CD4-positive, alpha-beta T cell treated with Interleukin-4 for 4 hours (primary cell): Measurements from ENCODE around the gene ZNF341.
A peak's percentile ranks its signal among the peaks of the same experiment; 100 is the strongest.

Experiments used
- DNase-seq: peaks from one replicate; pipeline ENCODE4 v3.0.0-alpha.2; 2020

The ZNF341 gene

DNA sequence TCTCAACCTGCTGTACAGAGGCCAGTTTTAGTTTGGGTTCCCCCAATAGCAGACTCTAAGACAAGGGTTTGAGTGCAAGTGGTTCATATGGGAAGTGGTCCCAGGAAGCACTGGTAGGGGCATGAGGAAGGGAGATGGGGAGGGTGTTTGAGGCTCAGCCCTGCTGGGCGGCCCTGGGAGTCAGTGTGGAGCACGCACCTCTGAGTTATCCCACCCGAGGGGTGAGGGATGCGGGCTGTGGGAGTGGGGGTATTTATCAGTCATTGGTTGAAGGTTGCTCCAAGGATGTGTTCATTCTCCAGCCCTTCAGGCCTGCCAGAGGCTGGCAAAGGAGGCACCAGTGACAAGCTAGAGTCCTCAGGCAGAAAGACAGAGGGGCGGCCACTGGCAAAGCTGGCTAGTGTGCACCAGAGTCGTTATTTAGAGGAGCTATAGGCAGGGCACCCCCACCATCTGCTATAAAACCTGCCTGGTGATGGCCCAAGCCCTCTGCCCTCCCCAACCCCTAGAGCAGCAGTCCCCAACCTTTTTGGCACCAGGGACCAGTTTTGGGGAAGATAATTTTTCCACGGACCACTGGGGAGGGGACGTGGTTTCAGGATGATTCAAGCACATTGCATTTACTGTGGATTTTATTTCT lies 28.2 kb upstream of the ZNF341 start:
- DNase-seq = no peak

DNA sequence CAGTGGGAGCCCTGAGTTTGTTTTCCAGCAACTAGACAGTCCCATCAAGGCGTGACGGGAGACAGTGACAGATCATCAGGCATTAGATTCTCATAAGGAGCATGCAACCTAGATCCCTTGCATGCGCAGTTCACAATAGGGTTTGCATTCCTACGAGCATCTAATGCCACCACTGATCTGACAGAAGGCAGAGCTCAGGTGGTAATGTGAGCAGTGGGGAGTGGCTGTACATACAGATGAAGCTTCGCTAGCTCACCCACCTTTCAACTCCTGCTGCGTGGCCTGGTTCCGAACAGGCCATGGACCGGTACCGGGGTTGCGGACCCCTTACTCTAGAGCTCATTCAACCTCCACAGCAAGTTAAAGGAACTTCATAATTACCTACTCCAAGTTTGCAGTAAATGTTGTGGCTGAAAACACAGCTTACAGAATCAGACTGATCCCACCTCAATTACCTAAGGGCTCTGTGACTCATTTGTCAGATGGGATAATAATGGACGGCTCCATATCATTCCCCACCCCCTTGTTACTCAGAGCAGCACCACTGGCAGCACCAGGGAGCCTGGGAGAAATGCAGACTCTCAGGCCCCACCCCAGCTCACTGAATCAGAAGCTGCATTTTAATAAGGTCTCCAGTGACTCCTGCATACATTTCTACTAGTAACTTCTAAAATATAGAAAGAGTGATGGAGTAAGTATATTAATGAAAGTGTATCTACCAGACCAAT lies 27.4 kb upstream of the ZNF341 start:
- DNase-seq = no peak

DNA sequence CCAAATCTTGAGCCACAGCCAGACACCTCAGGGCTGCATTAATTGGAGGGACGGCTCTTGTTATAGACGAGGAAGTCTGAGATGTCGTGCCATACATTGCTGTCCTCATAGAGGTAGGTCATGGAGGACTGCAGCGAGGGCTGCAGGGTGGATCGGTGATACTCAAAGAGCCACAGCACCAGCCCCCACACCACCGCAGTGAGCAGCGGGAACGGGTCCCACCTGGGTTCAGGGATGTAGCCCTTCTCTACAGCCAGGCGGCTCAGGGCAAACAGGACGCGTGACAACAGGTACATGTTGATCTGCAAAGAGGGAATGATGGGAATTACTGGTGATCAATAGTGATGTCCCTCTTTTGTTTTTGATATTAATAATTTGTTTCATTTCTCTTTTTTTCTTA lies 24.1 kb upstream of the ZNF341 start:
- no peak for DNase-seq

DNA sequence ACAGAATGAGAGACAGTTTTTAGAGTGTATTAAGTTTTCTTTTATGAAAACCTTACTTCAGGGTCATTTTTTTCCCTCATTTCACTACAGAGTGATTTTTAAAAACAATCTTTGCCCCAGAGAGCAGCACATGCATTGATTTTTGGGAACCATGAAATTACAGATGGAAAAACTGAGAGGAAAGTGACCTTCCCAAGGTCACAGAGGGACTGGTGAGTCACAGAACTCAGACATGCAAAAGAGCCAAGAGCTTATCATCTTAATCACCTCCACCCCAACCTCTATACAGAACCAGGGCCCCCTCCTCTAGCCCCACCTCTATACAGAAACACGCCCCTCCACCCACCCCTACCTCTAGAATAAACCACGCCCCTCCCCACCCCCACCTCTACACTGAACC lies 22.4 kb upstream of the ZNF341 start:
- DNase-seq = no peak

DNA sequence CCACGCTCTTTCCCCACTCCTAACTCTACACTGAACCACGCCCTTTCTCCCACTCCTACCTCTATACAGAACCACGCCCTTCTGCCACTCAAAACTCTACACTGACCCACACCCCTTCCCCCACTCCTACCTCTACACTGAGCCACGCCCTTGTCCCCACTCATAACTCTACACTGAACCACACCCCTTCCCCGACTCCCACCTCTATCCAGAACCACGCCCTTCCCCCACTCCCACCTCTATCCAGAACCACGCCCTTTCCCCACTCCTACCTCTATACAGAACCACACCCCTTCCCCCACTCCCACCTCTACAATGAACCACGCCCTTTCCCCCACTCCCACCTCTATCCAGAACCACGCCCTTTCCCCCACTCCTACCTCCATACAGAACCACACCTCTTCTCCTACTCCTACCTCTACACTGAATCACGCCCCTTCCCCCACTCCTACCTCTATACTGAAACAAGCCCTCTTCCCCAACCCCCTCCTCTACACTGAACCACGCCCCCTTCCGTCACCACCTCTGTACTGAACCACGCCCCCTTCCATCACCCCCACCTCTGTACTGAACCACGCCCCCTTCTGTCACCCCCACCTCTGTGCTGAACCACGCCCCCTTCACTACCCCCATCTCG lies 21.8 kb upstream of the ZNF341 start:
- DNase-seq = no peak

DNA sequence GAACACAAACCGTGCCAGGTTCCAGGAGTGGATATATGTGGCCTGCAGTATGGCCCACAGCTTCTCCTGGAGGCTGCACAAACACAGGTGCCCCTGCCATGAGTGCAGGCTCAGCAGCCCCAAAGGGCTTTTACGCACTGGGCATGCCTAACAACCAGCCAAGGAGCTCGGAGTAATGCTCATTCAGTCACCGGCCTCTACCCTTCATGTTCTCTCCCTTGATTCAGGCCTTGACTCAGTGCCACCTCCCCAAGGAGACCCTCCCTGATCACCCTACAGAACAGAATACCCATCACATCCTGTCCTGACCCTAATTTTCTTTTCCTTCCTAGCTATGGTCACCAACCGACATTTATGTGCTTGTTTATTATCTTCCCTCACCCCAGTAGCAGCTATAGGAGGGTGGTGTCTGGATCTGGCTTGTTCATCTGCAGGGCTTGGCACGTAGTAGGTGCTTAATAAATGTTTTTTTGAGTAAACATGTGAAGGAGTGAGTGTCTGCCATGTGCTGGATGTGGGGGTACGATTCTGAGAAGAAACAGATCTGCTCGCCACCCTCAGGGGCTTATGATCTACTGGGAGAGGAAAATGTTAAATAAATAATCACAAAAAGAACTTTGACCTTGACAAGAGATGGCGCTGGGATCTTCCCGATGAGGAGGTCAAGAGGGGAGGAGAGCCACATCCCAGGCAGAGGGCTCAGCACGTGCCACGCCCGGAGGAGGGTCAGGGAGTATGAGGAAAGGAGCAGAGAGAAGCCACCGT lies 20.9 kb upstream of the ZNF341 start:
- DNase-seq = no peak

DNA sequence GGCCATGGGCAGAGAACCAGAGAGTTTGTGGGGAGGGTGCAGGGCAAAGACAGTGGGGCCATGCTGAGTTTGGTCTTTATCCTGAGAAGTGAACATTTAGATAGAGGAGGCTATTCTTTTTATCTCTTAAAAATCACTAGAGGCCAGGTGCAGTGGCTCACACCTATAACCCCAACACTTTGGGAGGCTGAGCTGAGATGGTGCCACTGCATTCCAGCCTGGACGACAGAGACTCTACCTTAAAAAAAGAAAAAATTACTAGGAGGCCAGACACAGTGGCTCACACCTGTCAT lies 20.4 kb upstream of the ZNF341 start:
- no peak for DNase-seq

DNA sequence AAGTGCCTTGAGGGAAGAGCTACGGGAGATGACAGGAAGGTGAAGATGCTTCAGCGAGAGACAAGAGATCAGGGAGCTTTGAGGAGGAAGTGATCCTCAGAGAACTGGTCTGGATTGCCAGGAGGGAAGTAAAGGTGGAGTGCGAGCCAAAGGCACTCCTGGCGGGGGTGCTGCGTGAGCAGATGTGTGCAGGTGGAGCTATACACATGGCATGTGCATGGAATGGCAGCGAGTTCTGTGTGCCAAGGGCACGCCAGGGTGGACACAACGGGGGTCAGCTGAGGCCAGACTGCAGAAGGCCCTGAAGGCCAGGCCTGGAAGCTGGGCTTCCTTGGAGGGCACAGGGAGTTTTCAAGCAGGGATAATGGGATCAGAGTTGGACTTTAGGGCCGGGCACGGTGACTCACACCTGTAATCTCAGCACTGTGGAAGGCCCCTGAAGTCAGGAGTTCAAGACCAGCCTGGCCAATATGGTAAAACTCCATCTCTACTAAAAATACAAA lies 17.9 kb upstream of the ZNF341 start:
- DNase-seq = no peak

DNA sequence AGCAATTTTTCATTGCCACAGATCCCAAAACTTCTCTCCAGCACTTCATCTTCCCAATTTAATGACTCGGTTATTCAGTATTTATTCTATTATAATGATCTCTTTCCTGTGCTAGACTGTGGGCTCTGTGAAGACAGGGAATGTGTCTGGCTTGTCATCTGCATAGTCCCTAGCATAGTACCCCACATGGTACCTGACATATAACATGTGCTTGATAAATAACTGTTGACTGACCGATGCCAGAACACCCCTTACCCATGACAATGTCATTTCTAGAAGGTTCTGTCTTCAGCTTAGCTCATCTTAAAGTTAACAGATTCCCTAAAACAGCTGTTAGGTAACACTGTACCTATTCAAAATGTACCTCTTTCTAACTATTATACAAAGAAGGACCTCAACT lies 15.3 kb upstream of the ZNF341 start:
- DNase-seq = no peak

DNA sequence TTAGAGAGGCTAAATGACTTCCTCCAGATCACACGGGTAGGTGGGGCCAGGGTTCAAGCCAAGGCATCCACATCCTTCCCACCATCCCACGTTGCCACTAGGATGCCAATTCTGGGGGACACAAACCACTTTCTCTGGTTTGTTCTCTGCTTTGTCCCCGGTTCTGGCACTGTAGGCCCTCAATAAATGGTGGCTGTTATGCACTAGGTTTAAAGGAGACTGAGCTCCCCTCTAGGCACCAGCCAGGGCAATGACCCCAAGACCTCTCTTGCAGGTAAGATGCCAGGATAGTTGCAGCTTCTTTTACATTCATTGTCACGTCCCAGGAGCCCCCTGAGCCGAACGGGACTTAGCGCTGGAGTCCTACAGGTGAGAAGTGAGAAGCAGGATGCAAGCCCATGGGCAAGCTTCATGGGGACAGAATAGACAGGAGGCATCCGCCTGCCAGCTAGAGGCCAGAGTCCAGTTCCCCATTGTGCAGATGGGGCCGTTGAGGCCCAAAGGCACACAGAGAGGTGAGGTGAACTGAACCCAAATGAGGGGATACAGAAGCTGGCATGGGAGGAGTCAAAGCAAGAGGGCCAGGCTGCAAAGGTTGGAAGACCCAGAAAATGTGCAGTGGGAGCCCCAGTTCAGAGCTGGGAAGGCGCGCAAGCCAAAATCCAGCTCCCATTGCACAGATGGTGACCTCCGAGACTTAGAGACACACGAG lies 12.4 kb upstream of the ZNF341 start:
- no peak for DNase-seq

DNA sequence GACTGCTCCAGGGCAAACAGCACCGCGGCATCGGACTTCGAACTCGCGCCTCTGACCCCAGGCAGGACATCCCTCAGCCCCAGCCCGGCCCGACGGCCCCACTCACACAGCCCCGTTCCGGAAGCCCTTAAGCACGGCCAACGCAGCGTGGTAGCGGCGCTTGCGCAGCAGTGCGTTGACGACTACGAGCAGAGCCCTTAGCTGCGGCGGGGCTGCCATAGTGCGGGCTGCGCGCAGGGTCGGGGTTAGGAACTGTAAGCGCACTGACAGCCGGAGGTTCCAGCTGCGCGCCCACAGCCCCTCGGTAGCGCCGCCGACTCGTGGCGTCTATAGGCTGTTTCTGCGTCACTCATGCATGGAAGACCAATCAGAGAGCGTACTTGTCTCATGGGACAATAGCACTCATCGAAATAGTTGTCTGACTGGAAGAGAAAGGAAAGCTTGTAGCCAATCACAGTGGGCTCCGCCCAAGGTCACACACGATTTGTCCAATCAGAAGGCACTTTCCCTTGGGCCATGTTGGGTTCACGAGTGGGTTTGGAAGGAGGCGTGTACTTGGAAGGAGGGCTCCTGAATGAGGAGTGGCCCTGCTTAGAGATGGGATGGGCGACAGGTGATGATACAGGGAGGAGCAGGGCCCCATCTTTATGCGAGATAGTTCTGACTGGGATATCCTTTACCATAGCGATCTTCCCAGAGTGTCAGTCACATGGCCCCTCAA lies 11.6 kb upstream of the ZNF341 start, which contains the start of gene PXMP4:
Gene PXMP4 (minus strand): TSS at position 322 of the 721 bp plus-strand sequence. CDS start 103 bp downstream, at position 219.
- peak; percentile 98 for DNase-seq

DNA sequence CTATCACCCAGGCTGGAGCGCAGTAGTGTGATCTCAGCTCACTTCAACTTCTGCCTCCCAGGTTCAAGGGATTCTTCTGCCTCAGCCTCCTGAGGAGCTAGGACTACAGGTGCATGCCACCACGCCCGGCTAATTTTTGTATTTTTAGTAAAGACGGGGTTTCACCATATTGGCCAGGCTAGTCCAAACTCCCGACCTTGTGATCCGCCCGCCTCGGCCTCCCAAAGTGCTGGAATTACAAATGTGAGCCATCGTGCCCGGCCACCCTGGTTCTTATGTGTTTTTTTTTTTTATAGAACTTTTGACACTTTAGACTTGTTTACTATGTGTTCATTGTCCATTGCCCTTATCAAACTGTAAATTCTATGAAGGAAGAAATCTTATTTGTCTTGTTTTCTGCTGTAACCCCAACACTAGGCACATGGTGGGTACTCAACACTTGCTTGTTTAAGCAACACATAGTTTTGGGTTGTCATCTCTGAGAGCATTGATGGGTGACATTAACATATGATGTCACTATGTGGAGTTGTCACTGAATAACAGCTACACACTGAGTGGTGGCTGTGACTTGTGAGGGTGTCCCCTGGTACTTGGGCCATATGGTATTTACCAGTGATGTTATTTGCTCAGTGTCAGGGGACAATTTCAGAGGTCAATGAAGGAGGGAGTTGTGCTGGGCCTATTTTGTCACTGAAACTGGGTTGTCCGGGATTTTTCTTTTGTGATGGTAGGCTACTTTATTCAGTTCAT lies 10.2 kb upstream of the ZNF341 start:
- DNase-seq = no peak

DNA sequence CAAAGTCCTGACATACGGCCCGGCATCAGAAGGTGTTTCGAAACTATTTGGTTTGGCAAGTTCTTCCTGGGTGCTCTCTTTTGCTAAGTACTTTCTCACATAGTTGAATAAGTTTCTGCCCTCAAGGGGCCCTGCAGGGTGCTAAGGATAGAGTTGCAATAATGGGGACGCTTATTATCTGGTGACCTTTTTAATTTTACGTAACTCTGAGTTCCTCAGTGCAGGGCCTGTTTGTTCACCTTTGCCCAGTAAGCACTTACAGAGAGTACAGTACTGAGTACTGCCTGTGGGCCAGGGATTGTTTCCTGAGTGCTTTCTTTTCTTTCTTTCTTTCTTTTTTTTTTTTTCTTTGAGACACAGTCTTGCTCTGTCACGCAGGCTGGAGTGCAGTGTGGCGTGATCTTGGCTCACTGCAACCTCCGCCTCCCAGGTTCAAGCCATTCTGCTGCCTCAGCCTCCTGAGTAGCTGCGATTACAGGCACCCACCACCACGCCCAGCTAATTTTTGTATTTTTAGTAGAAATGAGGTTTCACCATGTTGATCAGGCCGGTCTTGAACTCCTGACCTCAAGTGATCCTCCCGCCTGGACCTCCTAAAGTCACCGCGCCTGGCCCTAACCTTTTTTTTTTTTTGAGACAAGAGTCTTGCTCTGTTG lies 7.2 kb upstream of the ZNF341 start:
- DNase-seq = no peak

DNA sequence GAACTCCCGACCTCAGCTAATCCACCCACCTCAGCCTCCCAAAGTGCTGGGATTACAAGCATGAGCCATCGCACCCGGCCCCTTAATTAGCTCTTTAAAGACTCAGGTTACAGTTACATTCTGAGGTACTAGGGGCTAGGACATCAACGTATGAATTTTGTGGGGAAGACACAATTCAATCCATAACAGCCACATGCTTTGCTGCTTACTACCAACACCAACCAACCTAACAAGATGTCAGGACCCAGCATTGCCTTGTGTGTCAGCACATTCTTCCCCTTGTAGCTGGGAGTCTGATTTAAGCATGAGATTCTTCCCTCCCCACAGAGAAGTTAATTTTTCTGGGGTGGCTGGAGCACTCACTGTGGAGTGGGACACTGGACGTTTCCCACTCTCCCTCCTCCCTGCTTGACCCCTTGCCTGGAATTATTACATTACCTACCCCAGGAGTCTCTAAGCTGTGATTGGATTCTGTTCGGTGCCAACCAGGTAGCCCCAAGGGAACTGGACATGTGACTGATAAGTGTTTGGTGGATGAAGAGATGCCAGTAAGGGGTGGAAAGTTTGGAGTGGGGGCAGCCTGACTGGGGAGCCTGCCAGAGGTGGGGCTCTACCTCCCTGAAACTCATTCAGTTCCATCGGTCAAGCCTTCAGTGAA lies 6.1 kb upstream of the ZNF341 start:
- no peak for DNase-seq

DNA sequence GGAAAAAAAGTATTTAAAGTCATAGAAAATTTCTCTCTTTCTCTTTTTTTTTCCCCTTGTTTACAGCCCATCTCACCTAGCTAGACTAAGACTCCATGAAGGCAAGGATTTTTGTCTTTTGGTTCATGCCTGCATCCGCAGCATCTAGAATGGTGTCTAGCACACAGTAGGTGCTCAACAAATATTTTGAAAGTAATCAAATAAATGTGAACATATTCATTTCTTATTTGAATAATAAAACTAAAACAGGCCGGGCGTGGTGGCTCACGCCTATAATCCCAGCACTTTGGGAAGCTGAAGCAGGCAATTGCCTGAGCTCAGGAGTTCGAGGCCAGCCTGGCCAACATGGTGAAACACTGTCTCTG lies 4.7 kb upstream of the ZNF341 start:
- DNase-seq = no peak

DNA sequence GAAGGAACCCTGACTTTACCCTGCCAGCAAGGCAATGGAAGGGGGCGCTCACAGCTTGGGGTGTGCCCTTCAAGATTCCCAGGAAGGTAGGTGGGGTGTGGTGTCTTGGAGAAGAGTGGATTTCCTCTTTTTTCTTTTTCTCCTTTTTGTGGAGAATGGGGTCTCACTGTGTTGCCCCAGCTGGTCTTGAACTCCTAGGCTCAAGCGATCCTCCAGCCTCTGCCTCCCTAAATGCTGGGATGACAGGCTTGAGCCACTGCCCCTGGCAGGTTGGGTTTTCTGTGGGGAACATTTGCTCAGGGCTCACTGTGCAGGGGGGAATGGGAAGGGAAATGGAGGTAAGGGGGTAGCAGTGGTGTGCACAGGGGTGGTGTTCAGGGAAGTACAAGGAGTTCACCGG lies 4.0 kb upstream of the ZNF341 start:
- DNase-seq = no peak

DNA sequence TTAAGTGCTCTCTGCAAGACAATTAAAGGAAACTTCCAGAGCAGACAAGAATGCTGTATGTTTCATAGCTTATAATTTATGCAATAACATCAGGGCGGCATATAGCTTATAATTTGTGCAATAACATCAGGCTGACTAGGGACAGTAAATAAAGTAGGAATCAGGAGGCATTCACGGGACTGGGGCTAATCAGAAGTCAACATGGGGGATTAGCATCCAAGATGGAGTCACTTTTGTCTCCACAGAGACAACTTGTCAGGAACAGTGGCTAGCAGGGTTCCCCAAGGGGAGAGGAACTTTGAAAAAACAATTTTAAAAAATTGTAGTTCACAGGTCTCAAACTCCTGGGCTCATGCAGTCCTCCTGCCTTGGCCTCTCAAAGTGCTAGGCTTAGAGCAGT lies 3.3 kb upstream of the ZNF341 start:
- DNase-seq = no peak

DNA sequence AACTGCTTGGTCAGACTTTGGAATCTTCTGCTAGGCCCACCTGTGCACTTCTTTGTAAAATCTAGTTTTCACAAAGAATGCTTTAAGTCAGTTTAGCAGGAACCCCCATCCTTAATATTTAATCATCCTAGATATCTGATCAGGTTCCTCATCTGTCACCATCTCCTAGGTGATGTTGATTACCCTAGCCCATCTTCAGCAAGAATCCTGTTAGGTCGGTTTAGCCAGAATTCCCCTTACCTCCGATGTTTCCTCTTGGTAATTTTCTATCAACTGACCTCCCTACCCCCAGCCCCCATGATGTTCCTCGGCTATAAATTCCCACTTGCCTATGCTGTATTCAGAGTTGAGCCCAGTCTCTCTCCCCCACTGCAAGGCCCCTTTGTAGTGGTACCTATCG lies 2.7 kb upstream of the ZNF341 start:
- no peak for DNase-seq

DNA sequence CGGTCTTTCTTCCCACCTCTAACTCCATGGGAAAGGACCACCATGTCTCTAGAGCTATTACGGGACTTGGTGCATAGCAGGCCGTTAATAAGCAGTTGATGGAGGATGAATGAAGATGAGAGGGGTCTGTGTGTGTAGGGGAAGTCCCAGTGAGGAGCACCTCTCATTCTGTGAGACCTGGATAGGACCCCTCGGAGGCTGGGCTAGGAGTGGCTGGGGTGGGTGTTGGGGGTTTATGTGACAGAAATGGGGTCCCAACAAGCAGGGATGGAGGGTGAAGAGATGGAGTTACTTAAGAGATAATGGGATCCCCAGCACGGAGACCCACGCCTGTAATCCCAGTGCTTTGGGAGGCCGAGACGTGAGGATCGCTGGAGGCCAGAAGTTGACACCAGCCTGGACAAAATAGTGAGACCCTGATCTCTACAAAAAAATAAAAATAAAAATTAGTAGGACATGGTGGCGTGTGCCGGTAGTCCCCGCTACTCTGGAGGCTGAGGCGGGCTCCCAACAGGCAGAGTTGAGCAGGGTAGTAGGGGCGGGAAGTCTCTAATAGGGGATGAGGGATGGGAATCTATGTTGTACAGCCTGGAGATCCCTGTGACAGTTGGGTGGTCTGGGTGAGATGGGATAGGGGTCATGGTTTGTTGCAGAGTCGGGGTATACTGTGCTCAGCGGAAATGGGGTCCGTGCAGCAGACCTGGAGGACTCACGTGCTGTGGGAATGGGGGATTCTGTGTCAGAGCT lies 677 bp upstream of the ZNF341 start:
- no peak for DNase-seq
